Naive thymus-derived CD4-positive, alpha-beta T cell (primary cell): Measurements from ENCODE around the gene PTMA. TPM values are rescaled to one million over a fixed set of nuclear protein-coding genes. Genes with fewer than 3 reads are reported as not detected.

Source experiments
- ATAC-seq: fragments of 150-1000 bp; cut with Tn5 transposase; 2 replicates; pipeline ENCODE4 v1.10.0; 2021; ENCODE audit warnings: mild to moderate bottlenecking, moderate library complexity
- CTCF ChIA-PET: fragments of 350-600 bp; sonication (Branson Sonifier 250); formaldehyde crosslinking; loops from one replicate; lab custom pipeline; 2021; ENCODE audit warnings: antibody characterized with exemption; lab: Charles Lee
- POLR2A ChIA-PET: fragments of 350-600 bp; sonication (Branson Sonifier 250); formaldehyde crosslinking; loops from one replicate; lab custom pipeline; 2021; ENCODE audit warnings: antibody characterized with exemption, inconsistent platforms; lab: Charles Lee
- DNase-seq, 9 donors: peaks; one replicate each; pipeline versions ENCODE4 v3.0.0 to v3.0.0-alpha.2; 2020 to 2022; ENCODE audit warnings: mixed read lengths in 1 of 9
- H3K27ac ChIP-seq: one replicate; pipeline ENCODE4 v1.7.0; 2013; ENCODE audit warnings: mild to moderate bottlenecking, low read depth, low read length, moderate library complexity
- H3K27me3 ChIP-seq, 2 donors: one replicate each; pipeline ENCODE4 v1.7.0; 2013; ENCODE audit warnings: low read length in 2 of 2, mild to moderate bottlenecking in 2 of 2, moderate library complexity in 2 of 2; ENCODE audit not compliant: control insufficient read depth in 2 of 2, insufficient read depth in 2 of 2
- H3K36me3 ChIP-seq, 3 experiments: 1 replicate in 2 of 3; 2 replicates in 1 of 3; pipeline ENCODE4 v1.7.0; 2013; ENCODE audit warnings: low read length in 3 of 3, mild to moderate bottlenecking in 3 of 3, moderate library complexity in 1 of 3; ENCODE audit not compliant: insufficient read depth in 3 of 3, control insufficient read depth in 2 of 3
- H3K4me1 ChIP-seq, 2 donors: one replicate each; pipeline ENCODE4 v1.7.0; 2013; ENCODE audit warnings: low read length in 2 of 2, mild to moderate bottlenecking in 2 of 2, moderate library complexity in 1 of 2; ENCODE audit not compliant: control insufficient read depth in 2 of 2, insufficient read depth in 2 of 2
- H3K4me3 ChIP-seq: 2 replicates; pipeline ENCODE4 v1.7.0; 2013; ENCODE audit warnings: mild to moderate bottlenecking, low read length
- H3K9me3 ChIP-seq, 3 experiments: 1 replicate in 2 of 3; 2 replicates in 1 of 3; pipeline ENCODE4 v1.7.0; 2013; ENCODE audit warnings: low read length in 3 of 3; ENCODE audit not compliant: control insufficient read depth in 2 of 3
- H3K27ac Mint-ChIP-seq, 9 donors: one replicate each; pipeline ENCODE4 v1.8.0; 2020 to 2022; ENCODE audit warnings: mixed read lengths in 9 of 9, mild to moderate bottlenecking in 8 of 9, moderate library complexity in 5 of 9, inconsistent platforms in 2 of 9
- H3K27me3 Mint-ChIP-seq, 5 donors: one replicate each; pipeline ENCODE4 v1.8.0; 2021 to 2022; ENCODE audit warnings: mixed read lengths in 5 of 5, mild to moderate bottlenecking in 1 of 5
- H3K36me3 Mint-ChIP-seq, 5 donors: one replicate each; pipeline ENCODE4 v1.8.0; 2020 to 2022; ENCODE audit warnings: mixed read lengths in 5 of 5, mild to moderate bottlenecking in 3 of 5, inconsistent platforms in 1 of 5
- H3K4me1 Mint-ChIP-seq, 7 donors: one replicate each; pipeline ENCODE4 v1.8.0; 2020 to 2022; ENCODE audit warnings: mixed read lengths in 7 of 7, mild to moderate bottlenecking in 3 of 7, inconsistent platforms in 1 of 7
- H3K4me3 Mint-ChIP-seq, 10 donors: one replicate each; pipeline ENCODE4 v1.8.0; 2020 to 2022; ENCODE audit warnings: mild to moderate bottlenecking in 10 of 10, mixed read lengths in 10 of 10, moderate library complexity in 6 of 10, inconsistent platforms in 2 of 10
- H3K9me3 Mint-ChIP-seq, 11 donors: one replicate each; pipeline ENCODE4 v1.8.0; 2020 to 2022; ENCODE audit warnings: mixed read lengths in 11 of 11, mild to moderate bottlenecking in 4 of 11, inconsistent platforms in 1 of 11, moderate library complexity in 1 of 11
- intact Hi-C, 2 donors: fragments of 100-400 bp; cut with micrococcal nuclease; formaldehyde crosslinking; loops; one replicate each; pipeline ENCODE4 v1.15.1; 2023
- polyA plus RNA-seq, 2 donors: library from polyadenylated mRNA; unstranded; fragments of 300-500 nt; fragmentation: Illumina TruSeq; gene quantifications; one replicate each; pipeline ENCODE4 v1.2.3, GENCODE V29; 2021
- total RNA-seq, 6 experiments: library from RNA in 5 of 6; stranded (reverse) in 5 of 6; gene quantifications; 1 replicate in 5 of 6; 2 replicates in 1 of 6; pipeline ENCODE4 v1.2.3 and lab custom pipeline; 2021 to 2026

Gene PTMA
- total and polyA plus RNA-seq, 7 experiments from 2014 or later, result 1,211 to 2,051 (median 1,324) TPM

DNA sequence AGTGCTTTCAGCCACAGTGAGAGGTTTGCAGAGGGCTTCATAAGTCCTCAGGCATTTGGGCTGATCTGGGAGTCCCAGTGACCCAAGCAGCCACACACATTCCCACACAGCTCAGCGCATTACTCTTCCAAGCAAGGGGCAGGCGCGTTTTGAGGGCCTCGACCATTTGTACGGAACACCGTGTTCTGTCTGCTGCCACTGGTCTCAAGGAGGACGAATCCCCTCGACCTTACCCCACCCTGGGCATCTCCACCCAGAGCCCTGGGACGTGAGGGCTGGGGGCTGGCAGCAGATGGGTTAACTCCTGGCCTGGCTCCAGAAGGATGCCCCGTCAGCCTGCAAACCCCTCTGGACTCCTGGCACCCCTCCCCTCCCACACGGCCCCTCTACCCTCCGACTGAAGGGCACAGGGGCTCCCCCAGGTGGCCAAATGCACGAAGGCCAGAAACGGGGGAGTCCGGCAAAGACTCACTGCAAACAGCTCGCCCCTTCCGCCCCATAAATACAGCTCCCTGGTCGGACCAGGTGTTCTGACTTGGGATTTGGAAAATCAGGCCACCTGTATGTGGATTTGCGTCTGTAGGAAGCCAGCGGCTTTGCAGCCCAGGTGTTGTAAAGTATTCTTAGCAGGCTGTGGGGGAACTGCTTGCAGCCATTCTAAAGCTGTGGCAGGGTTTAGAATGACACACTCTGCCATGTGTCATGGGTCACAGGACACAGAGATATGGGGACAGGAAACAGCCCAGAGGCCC lies 33.6 kb upstream of the PTMA start:
- H3K9me3 Mint-ChIP-seq, result peaks cover 0 to 2% (median 0%) of the 10 kb centered on the region in 11 donors
- H3K36me3 ChIP-seq, result no peaks in the 10 kb centered on the region
- peaks cover 0 to 1% (median 0%) of the 10 kb centered on the region in 5 donors for H3K36me3 Mint-ChIP-seq
- ChIA-PET POLR2A (interaction anchor here (1.2 to 10.2 kb wide), 3 partner anchors 33 to 61 kb away, joined by 4 to 77 read pairs (median 75); partner anchors contain the start of gene PTMA), CTCF (interaction anchor here (0.9 to 21.3 kb wide), 19 partner anchors 8 to 74 kb away, joined by 3 to 475 read pairs (median 5); no protein-coding TSS in a partner anchor)
- DNase-seq (peak in 7 of 9 donors; percentile 30 to 70 (median 46)), ATAC-seq (peak; percentile 74)
- no peak overlapping the region for H3K27ac ChIP-seq
- intact Hi-C loops, result loop anchor here (1.0 kb wide), 2 partner anchors 26 to 62 kb away; no protein-coding TSS in a partner anchor
- H3K27me3 ChIP-seq, result no peaks in the 10 kb centered on the region
- H3K9me3 ChIP-seq, result no peaks in the 10 kb centered on the region
- H3K27me3 Mint-ChIP-seq, result peaks cover 0 to 4% (median 0%) of the 10 kb centered on the region in 5 donors
- H3K4me1 ChIP-seq, result peaks cover 0 to 3% of the 10 kb centered on the region in 2 donors
- H3K4me3 Mint-ChIP-seq, result no peak overlapping the region
- peak overlapping the region in 1 of 9 donors; percentile 60 for H3K27ac Mint-ChIP-seq
- H3K4me3 ChIP-seq, result no peak overlapping the region
- peaks cover 5 to 43% (median 8%) of the 10 kb centered on the region in 7 donors for H3K4me1 Mint-ChIP-seq

DNA sequence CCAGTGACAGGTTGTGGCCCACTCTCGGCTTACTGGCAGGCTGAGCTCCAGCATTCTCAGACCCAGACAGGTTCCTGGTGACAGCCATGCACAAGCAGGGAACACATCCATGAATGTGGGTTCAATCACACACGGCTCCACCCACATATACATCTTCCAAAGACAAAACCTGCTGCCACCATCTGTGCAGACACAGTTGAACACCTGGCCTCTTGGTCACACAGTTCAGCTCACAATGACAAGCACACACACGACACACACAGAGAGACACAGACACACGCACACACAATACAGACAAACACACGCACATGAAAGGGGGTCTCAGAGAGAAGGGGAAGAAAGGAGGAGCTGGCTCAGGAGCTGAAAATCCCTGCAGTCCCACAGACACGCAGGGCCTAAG lies 32.1 kb upstream of the PTMA start:
- Mint-ChIP-seq H3K36me3 (peaks cover 0 to 1% (median 0%) of the 10 kb centered on the region in 5 donors), H3K4me1 (peaks cover 5 to 40% (median 8%) of the 10 kb centered on the region in 7 donors), H3K27me3 (peaks cover 0 to 11% (median 0%) of the 10 kb centered on the region in 5 donors), H3K9me3 (peaks cover 0 to 2% (median 0%) of the 10 kb centered on the region in 11 donors), H3K27ac (no peak overlapping the region), H3K4me3 (no peak overlapping the region)
- POLR2A ChIA-PET, result interaction anchor here (2.0 to 10.2 kb wide), 3 partner anchors 32 to 63 kb away, joined by 11 to 77 read pairs (median 75); partner anchors contain the start of gene PTMA
- peaks cover 0 to 3% of the 10 kb centered on the region in 2 donors for H3K4me1 ChIP-seq
- no peak overlapping the region for H3K4me3 ChIP-seq
- ATAC-seq (no peak), DNase-seq (no peak)
- no peaks in the 10 kb centered on the region for H3K36me3 ChIP-seq
- CTCF ChIA-PET, result interaction anchor here (0.7 to 21.3 kb wide), 13 partner anchors 9 to 161 kb away, joined by 3 to 475 read pairs (median 5); partner anchors contain the start of gene PTMA
- intact Hi-C loops, result no loop called here
- no peaks in the 10 kb centered on the region for H3K9me3 ChIP-seq
- no peak overlapping the region for H3K27ac ChIP-seq
- no peaks in the 10 kb centered on the region for H3K27me3 ChIP-seq

DNA sequence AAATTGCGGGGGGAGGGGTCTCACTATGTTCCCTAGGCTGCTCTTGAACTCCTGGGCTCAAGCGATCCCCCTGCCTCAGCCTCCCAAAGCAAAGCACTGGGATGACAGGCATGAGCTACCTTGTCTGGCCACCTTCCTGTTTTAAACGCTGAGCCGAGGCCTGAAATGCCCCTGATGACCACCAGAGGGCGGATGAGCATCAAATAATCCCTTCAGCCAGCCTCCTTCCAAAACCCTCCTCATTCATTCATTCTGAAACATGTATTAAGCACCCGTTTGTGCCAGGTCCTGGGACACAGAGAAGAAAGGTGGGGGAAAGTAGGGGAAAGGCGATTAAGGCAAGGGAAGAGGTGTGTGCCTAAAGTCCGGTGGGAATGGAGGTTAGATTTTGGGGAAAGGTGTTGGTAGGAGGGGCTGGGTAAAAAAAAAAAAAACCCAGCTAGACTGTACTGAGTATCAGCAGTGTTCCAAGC lies 30.7 kb upstream of the PTMA start:
- ATAC-seq (peak; percentile 84), DNase-seq (peak; percentile 61 to 87 (median 82))
- H3K4me3 ChIP-seq, result no peak overlapping the region
- Mint-ChIP-seq H3K27ac (peak overlapping the region in 2 of 9 donors; percentile 18 to 56), H3K4me1 (peaks cover 5 to 35% (median 14%) of the 10 kb centered on the region in 7 donors), H3K36me3 (peaks cover 0 to 6% (median 0%) of the 10 kb centered on the region in 5 donors), H3K9me3 (peaks cover 0 to 4% (median 0%) of the 10 kb centered on the region in 11 donors), H3K4me3 (peak overlapping the region in 2 of 10 donors; percentile 19 to 46), H3K27me3 (peaks cover 14 to 23% (median 14%) of the 10 kb centered on the region in 5 donors)
- ChIA-PET POLR2A (interaction anchor here (0.6 to 10.2 kb wide), 9 partner anchors 10 to 64 kb away, joined by 3 to 77 read pairs (median 6); partner anchors contain the start of gene PTMA), CTCF (interaction anchor here (0.6 to 21.3 kb wide), 13 partner anchors 9 to 351 kb away, joined by 3 to 475 read pairs (median 5); partner anchors contain the start of gene PTMA)
- no peaks in the 10 kb centered on the region for H3K27me3 ChIP-seq
- H3K36me3 ChIP-seq, result no peaks in the 10 kb centered on the region
- H3K9me3 ChIP-seq, result no peaks in the 10 kb centered on the region
- H3K4me1 ChIP-seq, result peaks cover 0 to 3% of the 10 kb centered on the region in 2 donors
- intact Hi-C loops, result loop anchor here (1.0 kb wide), 7 partner anchors 10 to 109 kb away; partner anchors contain the start of gene COPS7B (in 1 of the 2)
- no peak overlapping the region for H3K27ac ChIP-seq

DNA sequence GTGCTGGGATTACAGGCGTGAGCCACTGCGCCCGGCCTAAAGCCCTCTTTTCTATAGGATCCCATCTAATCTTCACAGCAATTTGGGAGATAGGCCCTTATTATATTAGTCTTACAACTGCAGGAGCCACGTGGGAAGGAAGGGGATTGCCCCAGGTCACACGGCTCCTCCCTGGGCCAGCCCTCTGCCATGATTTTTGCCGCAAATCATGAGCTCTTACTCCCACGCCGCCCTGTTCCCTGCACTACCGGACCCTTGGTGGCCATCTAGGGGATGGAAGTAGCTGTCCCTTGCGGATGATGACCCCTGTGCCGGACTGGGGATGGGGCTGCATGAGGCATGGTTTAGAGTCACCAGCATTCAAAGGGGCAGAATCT lies 28.4 kb upstream of the PTMA start:
- Histone ChIP-seq H3K36me3 (no peaks in the 10 kb centered on the region), H3K9me3 (no peaks in the 10 kb centered on the region), H3K4me3 (no peak overlapping the region), H3K27ac (no peak overlapping the region), H3K4me1 (peaks cover 0 to 3% of the 10 kb centered on the region in 2 donors), H3K27me3 (no peaks in the 10 kb centered on the region)
- ATAC-seq (no peak), DNase-seq (no peak)
- intact Hi-C loops, result no loop called here
- H3K9me3 Mint-ChIP-seq, result peaks cover 0 to 4% (median 0%) of the 10 kb centered on the region in 11 donors
- H3K36me3 Mint-ChIP-seq, result peaks cover 0 to 6% (median 0%) of the 10 kb centered on the region in 5 donors
- peak overlapping the region in 1 of 9 donors; percentile 13 for H3K27ac Mint-ChIP-seq
- H3K4me3 Mint-ChIP-seq, result peak overlapping the region in 5 of 10 donors; percentile 17 to 58 (median 25)
- peaks cover 5 to 23% (median 12%) of the 10 kb centered on the region in 7 donors for H3K4me1 Mint-ChIP-seq
- ChIA-PET POLR2A (interaction anchor here (0.6 to 10.2 kb wide), 3 partner anchors 28 to 37 kb away, joined by 3 to 75 read pairs (median 5); partner anchors contain the start of gene PTMA), CTCF (interaction anchor here (21.3 kb wide), 1 partner anchor 37 kb away, joined by 475 read pairs; no protein-coding TSS in a partner anchor)
- peaks cover 15 to 28% (median 20%) of the 10 kb centered on the region in 5 donors for H3K27me3 Mint-ChIP-seq

DNA sequence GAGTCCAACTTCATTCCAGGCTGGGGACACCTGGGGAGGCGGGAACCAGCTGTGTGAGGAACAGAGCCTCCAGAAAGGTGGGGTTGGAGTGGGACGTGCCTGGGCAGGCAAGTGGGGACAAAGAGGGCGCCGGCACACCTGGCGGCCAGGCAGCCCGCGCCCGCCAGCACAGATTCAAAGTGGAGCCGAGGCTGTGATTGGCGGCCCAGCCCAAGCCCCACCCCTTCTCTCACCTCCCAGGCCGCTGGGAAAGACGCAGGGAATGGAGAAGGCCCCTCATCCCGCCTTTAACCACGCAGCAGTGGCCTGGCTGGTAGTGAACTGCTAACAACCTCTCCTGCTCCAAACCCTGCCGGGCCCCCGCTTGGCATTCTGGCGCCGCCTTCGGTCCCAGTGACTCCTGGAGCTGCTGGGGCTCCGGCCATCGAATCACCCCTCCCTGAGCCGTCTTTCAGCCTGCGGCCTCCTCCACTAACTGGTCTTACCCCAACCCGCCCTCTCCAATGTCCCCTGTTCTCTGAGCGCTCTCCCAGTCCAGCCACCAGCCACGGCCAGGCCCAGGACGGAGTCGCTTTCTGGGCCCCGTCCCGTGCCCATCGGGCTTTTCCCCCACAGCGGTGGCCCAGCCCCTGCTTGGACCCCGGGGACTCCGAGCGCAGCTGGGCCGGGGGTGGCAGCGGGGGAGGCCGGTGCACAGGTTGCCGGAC lies 27.9 kb upstream of the PTMA start:
- Mint-ChIP-seq H3K27me3 (peaks cover 15 to 28% (median 21%) of the 10 kb centered on the region in 5 donors), H3K36me3 (peaks cover 0 to 6% (median 0%) of the 10 kb centered on the region in 5 donors), H3K27ac (no peak overlapping the region), H3K4me3 (peak overlapping the region in 7 of 10 donors; percentile 17 to 63 (median 32)), H3K9me3 (peaks cover 0 to 4% (median 0%) of the 10 kb centered on the region in 11 donors), H3K4me1 (peaks cover 5 to 19% (median 11%) of the 10 kb centered on the region in 7 donors)
- POLR2A ChIA-PET, result interaction anchor here (0.8 to 11.6 kb wide), 3 partner anchors 28 to 34 kb away, joined by 5 to 80 read pairs (median 75); partner anchors contain the start of gene PTMA
- ATAC-seq, result no peak
- no peak overlapping the region for H3K4me3 ChIP-seq
- intact Hi-C loops, result no loop called here
- no peaks in the 10 kb centered on the region for H3K36me3 ChIP-seq
- no peaks in the 10 kb centered on the region for H3K27me3 ChIP-seq
- peaks cover 0 to 3% of the 10 kb centered on the region in 2 donors for H3K4me1 ChIP-seq
- H3K27ac ChIP-seq, result no peak overlapping the region
- no peak for DNase-seq
- CTCF ChIA-PET, result interaction anchor here (21.3 kb wide), 1 partner anchor 36 kb away, joined by 475 read pairs; no protein-coding TSS in a partner anchor
- H3K9me3 ChIP-seq, result no peaks in the 10 kb centered on the region
